HG02981 (cell line): Measurements from ENCODE around the gene SHISAL2B.
"Not testable (repeated sequence)": the region's sequence is repeated elsewhere in the genome, so short reads cannot be mapped to it uniquely, and the experiment has no call there.

Experiments
- ATAC-seq: cut with Tn5 transposase; IDR thresholded peaks from one replicate; pipeline ENCODE4 v1.9.1; 2021; ENCODE audit warnings: mild to moderate bottlenecking, moderate library complexity; ENCODE audit not compliant: unreplicated experiment

The SHISAL2B gene

GRCh38 chr5:64696414-64696813 lies 6.1 kb downstream of the SHISAL2B start:
- not testable (repeated sequence) for ATAC-seq

- ATAC-seq: no peak
These were observed 10.5 kb downstream of the SHISAL2B start for GRCh38 chr5:64700765-64701164.

GRCh38 chr5:64706074-64706473 lies 15.8 kb downstream of the SHISAL2B start:
- not testable (repeated sequence) for ATAC-seq

GRCh38 chr5:64707191-64707590 lies 16.9 kb downstream of the SHISAL2B start:
- ATAC-seq: no peak

GRCh38 chr5:64714495-64714894 lies 24.2 kb downstream of the SHISAL2B start:
- ATAC-seq: not testable (repeated sequence)

- ATAC-seq: no peak
These were observed 32.3 kb downstream of the SHISAL2B start for GRCh38 chr5:64722588-64722987.

GRCh38 chr5:64727150-64727549 lies 36.8 kb downstream of the SHISAL2B start:
- ATAC-seq: no peak

GRCh38 chr5:64742411-64742810 lies 52.1 kb downstream of the SHISAL2B start:
- no peak for ATAC-seq

- no peak for ATAC-seq
These were observed 52.5 kb downstream of the SHISAL2B start for GRCh38 chr5:64742821-64743220.

GRCh38 chr5:64744914-64745313 lies 54.6 kb downstream of the SHISAL2B start:
- no peak for ATAC-seq

- no peak for ATAC-seq
These were observed 56.1 kb downstream of the SHISAL2B start for GRCh38 chr5:64746446-64746845.

GRCh38 chr5:64749385-64749784 lies 59.1 kb downstream of the SHISAL2B start:
- ATAC-seq: no peak

- no peak for ATAC-seq
These were observed 63.8 kb downstream of the SHISAL2B start for GRCh38 chr5:64754066-64754465.

GRCh38 chr5:64758901-64759300 lies 68.6 kb downstream of the SHISAL2B start:
- ATAC-seq: no peak

- ATAC-seq: no peak
These were observed 69.8 kb downstream of the SHISAL2B start for GRCh38 chr5:64759960-64760660.

GRCh38 chr5:64763948-64764503 lies 73.7 kb downstream of the SHISAL2B start:
- no peak for ATAC-seq

- ATAC-seq: no peak
These were observed 75.7 kb downstream of the SHISAL2B start for GRCh38 chr5:64765804-64766504.

GRCh38 chr5:64766941-64767340 lies 76.6 kb downstream of the SHISAL2B start:
- ATAC-seq: no peak
